CD4-positive, alpha-beta T cell (primary cell): ENCODE data around the gene GPR158. TPM values are rescaled to one million over a fixed set of nuclear protein-coding genes. Genes with fewer than 3 reads are reported as not detected.

ENCODE experiments used
- ATAC-seq: fragments of 200-7000 bp; cut with Tn5 transposase; one replicate; pipeline ENCODE4 v1.10.0; 2022; ENCODE audit warnings: mild to moderate bottlenecking; ENCODE audit not compliant: poor library complexity
- CTCF ChIA-PET: fragments of 350-600 bp; sonication (Branson Sonifier 250); formaldehyde crosslinking; loops from one replicate; lab custom pipeline; 2021; ENCODE audit warnings: antibody characterized with exemption, inconsistent platforms; lab: Charles Lee
- POLR2A ChIA-PET: fragments of 350-600 bp; sonication (Branson Sonifier 250); formaldehyde crosslinking; loops from one replicate; lab custom pipeline; 2021; ENCODE audit warnings: antibody characterized with exemption, inconsistent platforms; lab: Charles Lee
- DNase-seq, 14 experiments: peaks; one replicate each; pipeline ENCODE4 v3.0.0-alpha.2; 2013 to 2020; ENCODE audit warnings: mixed read lengths in 2 of 14
- H3K27ac ChIP-seq, 2 donors: one replicate each; pipeline versions ENCODE4 v1.5.1 to v1.7.0; 2013; ENCODE audit warnings: low read length in 2 of 2, low read depth in 1 of 2, mild to moderate bottlenecking in 1 of 2
- H3K27me3 ChIP-seq, 2 experiments: 1 replicate in 1 of 2; 2 replicates in 1 of 2; pipeline versions ENCODE4 v1.6.1 to v1.7.0; 2013; ENCODE audit warnings: low read length in 2 of 2, control low read depth in 1 of 2, mild to moderate bottlenecking in 1 of 2, moderate library complexity in 1 of 2; ENCODE audit not compliant: insufficient read depth in 2 of 2, control insufficient read depth in 1 of 2
- H3K36me3 ChIP-seq: one replicate; pipeline ENCODE4 v1.6.1; 2013; ENCODE audit warnings: low read length, control low read depth; ENCODE audit not compliant: insufficient read depth
- H3K4me1 ChIP-seq: one replicate; pipeline ENCODE4 v1.6.1; 2013; ENCODE audit warnings: low read length, control low read depth; ENCODE audit not compliant: insufficient read depth
- H3K4me3 ChIP-seq: one replicate; pipeline ENCODE4 v1.5.1; 2013; ENCODE audit warnings: mild to moderate bottlenecking, low read length, moderate library complexity
- H3K9me3 ChIP-seq, 2 experiments: 1 replicate in 1 of 2; 2 replicates in 1 of 2; pipeline versions ENCODE4 v1.6.1 to v1.7.0; 2013; ENCODE audit warnings: low read length in 2 of 2, mild to moderate bottlenecking in 2 of 2, control low read depth in 1 of 2, moderate library complexity in 1 of 2; ENCODE audit not compliant: control insufficient read depth in 1 of 2, insufficient read depth in 1 of 2
- H3K27ac Mint-ChIP-seq: one replicate; pipeline ENCODE4 v1.8.0; 2020; ENCODE audit warnings: mixed read lengths
- H3K27me3 Mint-ChIP-seq: one replicate; pipeline ENCODE4 v1.8.0; 2021; ENCODE audit warnings: mixed read lengths
- H3K36me3 Mint-ChIP-seq: one replicate; pipeline ENCODE4 v1.8.0; 2021; ENCODE audit warnings: low read depth, mixed read lengths
- H3K4me1 Mint-ChIP-seq: one replicate; pipeline ENCODE4 v1.8.0; 2021; ENCODE audit warnings: low read depth, mixed read lengths
- H3K4me3 Mint-ChIP-seq: one replicate; pipeline ENCODE4 v1.8.0; 2020; ENCODE audit warnings: mild to moderate bottlenecking, mixed read lengths
- H3K9me3 Mint-ChIP-seq: one replicate; pipeline ENCODE4 v1.8.0; 2020; ENCODE audit warnings: mixed read lengths
- CTCF ChIP-seq: fragments of 200-600 bp; IDR thresholded peaks from one replicate; pipeline ENCODE4 v1.8.0; 2022; ENCODE audit warnings: antibody characterized with exemption, mild to moderate bottlenecking
- intact Hi-C, 2 experiments: fragments of 100-400 bp; cut with DNase I in 1 of 2; cut with micrococcal nuclease in 1 of 2; formaldehyde crosslinking; loops; one replicate each; pipeline versions ENCODE4 v1.15.1 to v1.9.0; 2023 to 2025; cut with DNase I, micrococcal nuclease
- total RNA-seq, 174 experiments: library from RNA in 2 of 174; stranded (reverse) in 2 of 174; gene quantifications; one replicate each; pipeline ENCODE4 v1.2.3 and lab custom pipeline; 2021 to 2026

The GPR158 gene
- total RNA-seq, 2 experiments from 2014 or later = not detected

GRCh38 chr10:25451401-25451800, 276.6 kb downstream of the GPR158 start:
- Mint-ChIP-seq H3K36me3 (no peaks in the 10 kb centered on the region), H3K27me3 (no peaks in the 10 kb centered on the region), H3K4me3 (no peak overlapping the region), H3K4me1 (no peaks in the 10 kb centered on the region), H3K27ac (no peak overlapping the region), H3K9me3 (peaks cover 10% of the 10 kb centered on the region)
- TF ChIP-seq CTCF = no peak
- POLR2A ChIA-PET = no interaction called here
- intact Hi-C loops = no loop called here
- Histone ChIP-seq H3K4me3 (no peak overlapping the region), H3K36me3 (no peaks in the 10 kb centered on the region), H3K27me3 (no peaks in the 10 kb centered on the region), H3K4me1 (no peaks in the 10 kb centered on the region), H3K9me3 (peaks cover 0 to 7% of the 10 kb centered on the region in 2 experiments), H3K27ac (no peak overlapping the region)
- ATAC-seq (no peak), DNase-seq (no peak)
- CTCF ChIA-PET = no interaction called here

- Histone ChIP-seq H3K9me3 (peaks cover 0 to 7% of the 10 kb centered on the region in 2 experiments), H3K27ac (no peak overlapping the region), H3K4me1 (no peaks in the 10 kb centered on the region), H3K36me3 (no peaks in the 10 kb centered on the region), H3K27me3 (no peaks in the 10 kb centered on the region), H3K4me3 (no peak overlapping the region)
- no peak for TF ChIP-seq CTCF
- DNase-seq = no peak
- no peaks in the 10 kb centered on the region for H3K4me1 Mint-ChIP-seq
- no peaks in the 10 kb centered on the region for H3K36me3 Mint-ChIP-seq
- peaks cover 11% of the 10 kb centered on the region for H3K9me3 Mint-ChIP-seq
- intact Hi-C loops = no loop called here
- no peak overlapping the region for H3K27ac Mint-ChIP-seq
- no peaks in the 10 kb centered on the region for H3K27me3 Mint-ChIP-seq
- ChIA-PET CTCF (no interaction called here), POLR2A (no interaction called here)
- no peak overlapping the region for H3K4me3 Mint-ChIP-seq
- no peak for ATAC-seq
Observed at GRCh38 chr10:25453619-25454018, 278.8 kb downstream of the GPR158 start.

- peaks cover 0 to 7% of the 10 kb centered on the region in 2 experiments for H3K9me3 ChIP-seq
- no peak overlapping the region for H3K27ac Mint-ChIP-seq
- H3K9me3 Mint-ChIP-seq = peaks cover 14% of the 10 kb centered on the region
- H3K27me3 ChIP-seq = no peaks in the 10 kb centered on the region
- no peaks in the 10 kb centered on the region for H3K4me1 ChIP-seq
- no peak for TF ChIP-seq CTCF
- H3K4me3 Mint-ChIP-seq = no peak overlapping the region
- intact Hi-C loops = no loop called here
- DNase-seq (no peak), ATAC-seq (no peak)
- no peaks in the 10 kb centered on the region for H3K4me1 Mint-ChIP-seq
- no peak overlapping the region for H3K4me3 ChIP-seq
- no peaks in the 10 kb centered on the region for H3K27me3 Mint-ChIP-seq
- ChIA-PET CTCF (no interaction called here), POLR2A (no interaction called here)
- no peak overlapping the region for H3K27ac ChIP-seq
- no peaks in the 10 kb centered on the region for H3K36me3 ChIP-seq
- no peaks in the 10 kb centered on the region for H3K36me3 Mint-ChIP-seq
Observed at GRCh38 chr10:25455980-25456567, 281.3 kb downstream of the GPR158 start.
